ENCODE measurements around the gene GAS2L3.
A peak's percentile ranks its signal among the peaks of the same experiment; 100 is the strongest.

GAS2L3 gene

GRCh38 chr12:100668945-100669536 lies 95.6 kb downstream of the GAS2L3 start:
- peak; percentile 81 for DNase-seq

GRCh38 chr12:100669922-100670321 lies 96.4 kb downstream of the GAS2L3 start:
- no peak for DNase-seq

GRCh38 chr12:100671396-100672074 lies 98.1 kb downstream of the GAS2L3 start:
- DNase-seq, result no peak

- peak; percentile 59 for DNase-seq
These were observed 98.7 kb downstream of the GAS2L3 start for GRCh38 chr12:100672075-100672592.

GRCh38 chr12:100674036-100674888 lies 100.8 kb downstream of the GAS2L3 start:
- DNase-seq, result no peak

All from hematopoietic multipotent progenitor cell treated with erythropoietin and hydrocortisone succinate and interleukin-3 and kit ligand, for 4 days (in vitro differentiated cells).